ENCODE results near the gene ARMCX6.
"Not testable (repeated sequence)": the region's sequence is repeated elsewhere in the genome, so short reads cannot be mapped to it uniquely, and the experiment has no call there.

Gene ARMCX6

GRCh38 chrX:101617211-101618191, at the start of gene ARMCX6:
TSS of gene ARMCX6 (minus strand) at chrX:101618000. CDS start at chrX:101616620, 1,380 bp downstream.
- peak; percentile 42 for DNase-seq (ENCODE audit: low read depth, low spot score)

- DNase-seq (ENCODE audit: low read depth, low spot score): no peak
Measured at GRCh38 chrX:101659601-101660063, 41.8 kb upstream of the ARMCX6 start, which contains the start of gene ARMCX2. TSS of gene ARMCX2 (minus strand) at chrX:101659850. CDS start at chrX:101657588, 2,262 bp downstream.

- peak; percentile 18 for DNase-seq (ENCODE audit: low read depth, low spot score)
Measured at GRCh38 chrX:101658661-101659491, 41.1 kb upstream of the ARMCX6 start.

- DNase-seq (ENCODE audit: low read depth, low spot score): no peak
Measured at GRCh38 chrX:101657495-101657894, 39.7 kb upstream of the ARMCX6 start.

GRCh38 chrX:101656817-101657216, 39.0 kb upstream of the ARMCX6 start:
- no peak for DNase-seq (ENCODE audit: low read depth, low spot score)

- DNase-seq (ENCODE audit: low read depth, low spot score): no peak
Measured at GRCh38 chrX:101655534-101655933, 37.7 kb upstream of the ARMCX6 start.

GRCh38 chrX:101647716-101648115, 29.9 kb upstream of the ARMCX6 start:
- not testable (repeated sequence) for DNase-seq (ENCODE audit: low read depth, low spot score)

GRCh38 chrX:101642093-101642492, 24.3 kb upstream of the ARMCX6 start:
- DNase-seq (ENCODE audit: low read depth, low spot score): no peak

GRCh38 chrX:101639583-101639982, 21.8 kb upstream of the ARMCX6 start:
- DNase-seq (ENCODE audit: low read depth, low spot score): no peak

GRCh38 chrX:101619364-101619763, 1.6 kb upstream of the ARMCX6 start:
- DNase-seq (ENCODE audit: low read depth, low spot score): no peak

GRCh38 chrX:101605728-101606127, 12.1 kb downstream of the ARMCX6 start:
- no peak for DNase-seq (ENCODE audit: low read depth, low spot score)

GRCh38 chrX:101605146-101605545, 12.7 kb downstream of the ARMCX6 start:
- no peak for DNase-seq (ENCODE audit: low read depth, low spot score)

GRCh38 chrX:101602077-101602476, 15.7 kb downstream of the ARMCX6 start:
- DNase-seq (ENCODE audit: low read depth, low spot score): no peak

GRCh38 chrX:101599592-101599991, 18.2 kb downstream of the ARMCX6 start:
- not testable (repeated sequence) for DNase-seq (ENCODE audit: low read depth, low spot score)

GRCh38 chrX:101595739-101596419, 21.9 kb downstream of the ARMCX6 start:
- DNase-seq (ENCODE audit: low read depth, low spot score): no peak

Measured in activated naive CD8-positive, alpha-beta T cell treated with anti-CD3 and anti-CD28 coated beads, Interleukin-2, amount 50 U/mL, for 16 hours (primary cell).